IgD-negative memory B cell (primary cell): ENCODE results near the gene SHKBP1. TPM values are rescaled to one million over a fixed set of nuclear protein-coding genes. Genes with fewer than 3 reads are reported as not detected.
A peak's percentile ranks its signal among the peaks of the same experiment; 100 is the strongest.

Experiments
- H3K27ac Mint-ChIP-seq, 3 donors: one replicate each; pipeline ENCODE4 v1.8.0; 2020 to 2022; ENCODE audit warnings: mild to moderate bottlenecking in 3 of 3, mixed read lengths in 3 of 3, moderate library complexity in 1 of 3
- H3K27me3 Mint-ChIP-seq: one replicate; pipeline ENCODE4 v1.8.0; 2021; ENCODE audit warnings: mixed read lengths
- H3K36me3 Mint-ChIP-seq: one replicate; pipeline ENCODE4 v1.8.0; 2020; ENCODE audit warnings: mild to moderate bottlenecking, mixed read lengths
- H3K4me1 Mint-ChIP-seq, 3 donors: one replicate each; pipeline ENCODE4 v1.8.0; 2020 to 2022; ENCODE audit warnings: mixed read lengths in 3 of 3, mild to moderate bottlenecking in 1 of 3
- H3K4me3 Mint-ChIP-seq, 4 donors: one replicate each; pipeline ENCODE4 v1.8.0; 2020 to 2022; ENCODE audit warnings: mild to moderate bottlenecking in 4 of 4, mixed read lengths in 4 of 4, moderate library complexity in 3 of 4
- H3K9me3 Mint-ChIP-seq, 3 donors: one replicate each; pipeline ENCODE4 v1.8.0; 2020 to 2021; ENCODE audit warnings: mixed read lengths in 3 of 3, mild to moderate bottlenecking in 1 of 3
- polyA plus RNA-seq: library from polyadenylated mRNA; unstranded; fragments of 300-500 nt; fragmentation: Illumina TruSeq; gene quantifications from one replicate; pipeline ENCODE4 v1.2.3, GENCODE V29; 2021

Gene SHKBP1
- polyA plus RNA-seq, 1 donor from 2014 or later: 210 TPM

DNA sequence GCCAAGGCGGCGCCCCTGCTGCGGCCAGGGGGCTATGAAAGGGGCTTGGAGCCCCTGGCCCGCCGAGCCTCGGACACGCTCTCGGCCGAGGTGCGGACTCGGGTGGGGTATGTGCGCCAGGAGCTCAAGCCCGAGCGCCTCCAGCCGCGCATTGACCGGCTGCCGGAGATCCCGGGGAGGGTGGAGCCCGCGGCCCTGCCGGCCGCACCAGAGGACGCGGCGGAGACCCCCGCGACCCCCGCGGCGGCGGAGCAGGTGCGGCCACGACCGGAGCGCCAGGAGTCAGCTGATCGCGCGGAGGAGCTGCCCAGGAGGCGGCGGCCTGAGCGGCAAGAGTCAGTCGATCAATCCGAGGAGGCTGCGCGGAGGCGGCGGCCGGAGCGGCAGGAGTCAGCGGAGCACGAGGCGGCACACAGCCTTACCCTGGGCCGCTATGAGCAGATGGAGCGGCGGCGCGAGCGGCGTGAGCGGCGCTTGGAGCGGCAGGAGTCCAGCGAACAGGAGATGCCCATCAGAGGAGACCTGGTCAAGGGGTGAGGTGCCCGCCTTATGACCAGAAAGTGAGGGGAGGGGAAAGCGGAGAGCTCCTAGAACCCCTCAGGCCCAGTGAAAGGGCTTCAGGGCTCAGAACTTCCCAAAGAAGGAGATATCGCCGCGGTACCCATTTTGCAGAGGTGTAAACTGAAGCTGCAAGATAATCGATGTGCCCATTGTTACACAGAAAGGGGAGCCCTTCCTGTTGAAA is 8.8 kb upstream of the SHKBP1 start:
- H3K9me3 Mint-ChIP-seq: peaks cover 0 to 4% (median 2%) of the 10 kb centered on the region in 3 donors
- H3K27me3 Mint-ChIP-seq: peaks cover 31% of the 10 kb centered on the region
- H3K36me3 Mint-ChIP-seq: no peaks in the 10 kb centered on the region
- no peak overlapping the region for H3K27ac Mint-ChIP-seq
- peak overlapping the region in 2 of 4 donors; percentile 55 to 60 for H3K4me3 Mint-ChIP-seq
- H3K4me1 Mint-ChIP-seq: peaks cover 4 to 9% (median 7%) of the 10 kb centered on the region in 3 donors

DNA sequence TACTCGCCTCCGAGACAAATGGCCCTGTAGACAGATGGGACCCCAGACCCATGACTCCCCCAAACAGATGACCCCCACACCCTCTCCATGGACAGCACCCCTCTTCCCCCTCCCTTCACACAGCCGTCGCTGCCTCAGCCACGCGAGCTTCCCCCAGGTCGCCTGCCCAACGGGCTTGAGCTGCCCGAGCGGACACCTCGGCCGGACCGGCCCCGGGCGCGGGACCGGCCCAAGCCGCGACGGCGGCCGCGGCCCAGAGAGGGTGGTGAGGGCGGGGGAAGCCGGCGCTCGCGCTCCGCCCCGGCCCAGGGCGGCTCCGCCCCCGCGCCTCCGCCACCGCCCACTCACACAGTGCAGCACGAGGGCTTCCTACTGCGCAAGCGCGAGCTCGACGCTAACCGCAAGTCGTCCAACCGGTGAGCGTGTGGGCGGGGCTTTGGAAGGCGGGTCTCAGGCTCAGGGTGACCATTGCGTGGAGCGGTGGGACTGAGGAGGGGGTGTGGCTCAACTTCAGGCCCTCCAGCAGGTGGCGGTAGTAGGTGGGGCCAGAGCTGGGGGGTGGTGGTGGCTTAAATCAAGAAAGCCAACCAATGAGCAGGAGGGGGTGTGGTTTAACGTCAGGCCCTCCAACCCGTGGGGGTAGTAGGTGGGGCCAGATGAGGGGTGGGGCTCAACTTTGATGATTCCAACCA is 6.2 kb upstream of the SHKBP1 start:
- peak overlapping the region; percentile 46 to 93 (median 81) for H3K4me3 Mint-ChIP-seq
- peaks cover 4 to 9% (median 7%) of the 10 kb centered on the region in 3 donors for H3K4me1 Mint-ChIP-seq
- no peaks in the 10 kb centered on the region for H3K36me3 Mint-ChIP-seq
- peak overlapping the region; percentile 40 to 94 (median 68) for H3K27ac Mint-ChIP-seq
- H3K9me3 Mint-ChIP-seq: peaks cover 0 to 4% (median 2%) of the 10 kb centered on the region in 3 donors
- H3K27me3 Mint-ChIP-seq: peaks cover 21% of the 10 kb centered on the region

DNA sequence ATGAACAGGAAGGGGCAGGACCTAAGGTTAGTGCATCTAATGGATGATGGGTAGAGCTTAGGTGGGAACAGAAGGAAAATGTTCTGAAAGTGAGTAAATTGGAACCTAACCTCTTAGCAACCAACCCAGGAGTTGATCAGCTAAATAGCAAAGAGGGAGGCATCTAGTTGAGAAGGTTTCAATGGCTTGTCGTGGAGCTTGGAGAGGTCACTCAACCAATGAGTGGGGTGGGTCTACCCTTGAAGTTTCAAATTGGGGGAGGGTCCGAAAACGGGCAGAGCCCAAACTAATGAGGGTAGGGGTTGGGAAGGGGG is 5.7 kb upstream of the SHKBP1 start:
- Mint-ChIP-seq H3K27ac (peak overlapping the region; percentile 40 to 94 (median 68)), H3K27me3 (peaks cover 18% of the 10 kb centered on the region), H3K4me1 (peaks cover 4 to 10% (median 8%) of the 10 kb centered on the region in 3 donors), H3K36me3 (no peaks in the 10 kb centered on the region), H3K9me3 (peaks cover 0 to 4% (median 2%) of the 10 kb centered on the region in 3 donors), H3K4me3 (peak overlapping the region; percentile 37 to 81 (median 72))

DNA sequence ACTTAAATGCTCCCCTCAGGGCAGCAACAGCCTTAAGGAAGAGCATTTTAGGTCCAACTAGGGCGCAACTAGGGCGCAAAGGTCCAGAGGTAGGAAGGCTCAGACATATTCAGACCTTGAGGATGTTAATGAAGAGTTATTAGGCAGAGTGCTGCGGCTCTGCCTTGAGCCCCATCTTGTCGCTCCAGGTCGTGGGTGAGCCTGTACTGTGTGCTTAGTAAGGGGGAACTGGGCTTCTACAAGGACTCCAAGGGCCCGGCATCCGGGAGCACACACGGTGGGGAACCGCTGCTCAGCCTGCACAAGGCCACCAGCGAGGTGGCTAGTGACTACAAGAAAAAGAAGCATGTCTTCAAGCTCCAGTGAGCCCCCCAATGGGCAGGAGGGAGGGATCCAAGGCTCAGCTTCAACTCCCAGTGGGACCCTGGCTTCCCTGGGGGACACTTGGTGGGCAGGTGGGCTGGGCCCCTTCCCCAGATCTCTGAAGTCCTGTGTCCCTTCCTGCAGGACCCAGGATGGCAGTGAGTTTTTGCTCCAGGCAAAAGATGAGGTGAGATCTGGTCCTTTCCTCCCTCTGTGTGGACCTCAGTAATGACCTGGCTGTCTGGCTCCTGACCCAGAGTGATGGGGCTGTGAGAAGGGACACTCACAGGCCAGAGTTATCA is 4.7 kb upstream of the SHKBP1 start:
- H3K9me3 Mint-ChIP-seq: peaks cover 0 to 4% (median 2%) of the 10 kb centered on the region in 3 donors
- peak overlapping the region in 2 of 3 donors; percentile 16 to 91 for H3K27ac Mint-ChIP-seq
- H3K36me3 Mint-ChIP-seq: no peaks in the 10 kb centered on the region
- peaks cover 9 to 13% (median 11%) of the 10 kb centered on the region in 3 donors for H3K4me1 Mint-ChIP-seq
- peaks cover 14% of the 10 kb centered on the region for H3K27me3 Mint-ChIP-seq
- H3K4me3 Mint-ChIP-seq: no peak overlapping the region

DNA sequence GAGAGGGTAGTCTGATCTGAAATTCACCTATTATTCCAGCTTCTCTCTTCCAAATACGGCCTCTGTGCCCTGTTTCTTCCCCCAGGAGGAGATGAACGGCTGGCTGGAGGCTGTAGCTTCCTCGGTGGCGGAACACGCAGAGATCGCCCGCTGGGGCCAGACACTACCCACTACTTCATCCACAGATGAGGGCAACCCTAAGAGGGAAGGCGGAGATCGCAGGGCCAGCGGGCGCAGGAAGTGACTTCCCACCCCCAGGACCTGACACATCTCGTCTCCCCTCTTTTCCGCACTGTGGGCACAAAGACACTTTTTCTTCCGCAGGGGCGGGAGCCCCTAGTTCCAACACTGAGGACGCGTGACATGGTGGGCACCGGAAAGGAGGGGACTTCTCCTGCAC is 1.3 kb upstream of the SHKBP1 start:
- peaks cover 0 to 4% (median 2%) of the 10 kb centered on the region in 3 donors for H3K9me3 Mint-ChIP-seq
- H3K27me3 Mint-ChIP-seq: no peaks in the 10 kb centered on the region
- H3K36me3 Mint-ChIP-seq: no peaks in the 10 kb centered on the region
- H3K4me1 Mint-ChIP-seq: peaks cover 10 to 26% (median 18%) of the 10 kb centered on the region in 3 donors
- no peak overlapping the region for H3K27ac Mint-ChIP-seq
- H3K4me3 Mint-ChIP-seq: peak overlapping the region; percentile 64 to 79 (median 78)

DNA sequence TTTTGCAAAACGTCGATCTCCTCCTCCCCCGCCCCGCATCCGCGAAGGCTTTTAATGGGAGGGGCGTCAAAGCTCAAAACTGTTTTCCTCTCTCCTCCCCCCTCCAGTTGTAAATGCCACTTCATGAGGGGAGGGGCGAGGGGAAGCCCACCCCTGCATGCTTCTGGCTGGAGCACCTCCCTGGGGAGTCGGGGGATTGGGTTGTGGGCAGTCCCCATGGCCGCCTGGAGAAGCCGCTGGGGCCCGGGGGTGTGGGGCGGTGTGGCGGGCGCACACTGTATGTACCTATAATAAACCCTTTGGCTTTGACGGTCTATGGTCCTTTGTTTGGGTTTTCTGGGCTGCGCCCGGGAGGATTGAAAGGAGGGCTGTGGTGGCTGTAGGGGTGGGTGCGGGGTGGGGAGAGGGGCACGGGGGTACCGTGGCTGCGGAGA is 505 bp upstream of the SHKBP1 start:
- H3K36me3 Mint-ChIP-seq: no peaks in the 10 kb centered on the region
- no peaks in the 10 kb centered on the region for H3K27me3 Mint-ChIP-seq
- H3K27ac Mint-ChIP-seq: peak overlapping the region in 1 of 3 donors; percentile 92
- peaks cover 14 to 25% (median 15%) of the 10 kb centered on the region in 3 donors for H3K4me1 Mint-ChIP-seq
- peak overlapping the region; percentile 88 to 100 (median 97) for H3K4me3 Mint-ChIP-seq
- no peaks in the 10 kb centered on the region for H3K9me3 Mint-ChIP-seq

DNA sequence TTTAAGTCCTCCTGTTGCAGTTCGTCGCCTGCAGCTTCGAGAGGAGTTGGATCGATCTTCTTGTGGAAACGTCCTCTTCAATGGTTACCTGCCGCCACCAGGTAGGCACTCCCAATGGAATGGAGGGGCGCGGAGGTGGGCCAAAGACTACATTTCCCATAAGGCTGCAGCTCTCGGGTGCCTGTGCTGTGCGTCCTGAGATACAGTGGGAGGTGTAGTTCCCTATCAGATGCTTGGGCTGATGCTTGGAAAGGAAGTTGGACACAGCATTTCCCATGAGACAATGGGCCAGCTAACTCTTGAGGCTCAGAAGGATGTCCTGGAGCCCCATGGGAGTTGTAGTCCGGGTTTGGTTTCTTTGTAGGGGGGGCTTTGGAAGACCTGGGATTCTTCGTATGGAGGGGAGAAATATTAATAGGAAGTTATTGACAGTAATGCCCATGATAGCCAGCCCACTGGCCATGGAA is 1.8 kb downstream of the SHKBP1 start:
- H3K9me3 Mint-ChIP-seq: no peaks in the 10 kb centered on the region
- peaks cover 14 to 30% (median 15%) of the 10 kb centered on the region in 3 donors for H3K4me1 Mint-ChIP-seq
- H3K4me3 Mint-ChIP-seq: peak overlapping the region; percentile 16 to 100 (median 97)
- peaks cover 4% of the 10 kb centered on the region for H3K36me3 Mint-ChIP-seq
- H3K27me3 Mint-ChIP-seq: no peaks in the 10 kb centered on the region
- H3K27ac Mint-ChIP-seq: peak overlapping the region in 2 of 3 donors; percentile 24 to 25

DNA sequence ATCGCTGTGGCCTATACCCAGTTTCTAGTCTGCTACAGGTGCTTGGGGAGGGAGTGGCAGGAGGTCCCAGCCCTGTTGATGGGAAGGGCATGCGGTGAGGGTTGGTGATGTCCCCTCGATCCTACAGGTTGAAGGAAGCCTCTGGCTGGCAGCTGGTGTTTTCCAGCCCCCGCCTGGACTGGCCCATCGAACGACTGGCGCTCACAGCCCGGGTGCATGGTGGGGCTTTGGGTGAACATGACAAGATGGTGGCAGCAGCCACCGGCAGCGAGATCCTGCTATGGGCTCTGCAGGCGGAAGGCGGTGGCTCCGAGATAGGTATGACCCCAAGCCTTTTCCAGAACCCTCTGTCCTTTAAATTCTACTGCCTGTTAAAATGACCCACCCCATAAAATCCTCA is 3.9 kb downstream of the SHKBP1 start:
- Mint-ChIP-seq H3K27me3 (no peaks in the 10 kb centered on the region), H3K4me3 (peak overlapping the region in 2 of 4 donors; percentile 17 to 38), H3K4me1 (peaks cover 14 to 40% (median 24%) of the 10 kb centered on the region in 3 donors), H3K36me3 (peaks cover 4% of the 10 kb centered on the region), H3K9me3 (no peaks in the 10 kb centered on the region), H3K27ac (no peak overlapping the region)

DNA sequence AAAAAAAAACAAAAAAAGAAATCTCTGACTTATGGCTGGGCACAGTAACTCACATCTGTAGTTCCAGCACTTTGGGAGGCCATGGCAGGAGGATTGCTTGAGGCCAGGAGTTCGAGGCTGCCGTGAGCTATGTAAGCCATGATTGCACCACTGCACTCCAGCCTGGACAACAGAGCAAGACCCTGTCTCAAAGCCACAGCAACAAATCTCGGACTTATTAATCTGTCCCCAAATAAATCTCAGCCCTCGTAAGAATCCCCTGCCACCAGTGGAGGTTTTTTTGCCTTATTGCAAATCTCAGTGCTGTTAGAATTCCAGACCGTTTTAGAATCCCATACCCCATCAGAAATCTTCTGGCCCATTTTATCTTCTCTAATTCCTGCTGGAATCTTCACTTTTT is 4.9 kb downstream of the SHKBP1 start:
- Mint-ChIP-seq H3K4me3 (no peak overlapping the region), H3K36me3 (peaks cover 4% of the 10 kb centered on the region), H3K4me1 (peaks cover 12 to 36% (median 27%) of the 10 kb centered on the region in 3 donors), H3K27me3 (no peaks in the 10 kb centered on the region), H3K9me3 (no peaks in the 10 kb centered on the region), H3K27ac (no peak overlapping the region)

DNA sequence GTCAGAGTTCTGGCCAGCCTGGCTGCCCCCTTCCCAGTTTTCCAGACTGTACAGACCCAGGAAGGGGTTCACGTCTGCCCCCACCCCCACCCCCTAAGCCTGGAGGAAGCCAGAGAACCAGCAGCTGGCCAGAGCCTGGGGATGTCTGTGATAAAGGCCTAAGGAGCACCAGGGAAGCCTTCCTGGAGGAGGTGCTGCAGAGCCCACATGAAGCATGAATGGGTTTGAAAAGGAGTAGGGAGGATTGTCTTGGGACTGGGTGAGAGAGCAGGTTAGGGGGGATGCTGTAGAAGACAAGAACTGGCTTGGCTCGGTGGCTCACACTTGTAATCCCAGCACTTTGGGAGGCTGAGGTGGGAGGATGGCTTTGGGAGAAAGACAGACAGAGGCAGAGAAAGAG is 5.8 kb downstream of the SHKBP1 start:
- Mint-ChIP-seq H3K27me3 (no peaks in the 10 kb centered on the region), H3K4me3 (peak overlapping the region in 1 of 4 donors; percentile 50), H3K4me1 (peaks cover 9 to 32% (median 26%) of the 10 kb centered on the region in 3 donors), H3K9me3 (no peaks in the 10 kb centered on the region), H3K27ac (peak overlapping the region in 2 of 3 donors; percentile 54 to 71), H3K36me3 (peaks cover 7% of the 10 kb centered on the region)

DNA sequence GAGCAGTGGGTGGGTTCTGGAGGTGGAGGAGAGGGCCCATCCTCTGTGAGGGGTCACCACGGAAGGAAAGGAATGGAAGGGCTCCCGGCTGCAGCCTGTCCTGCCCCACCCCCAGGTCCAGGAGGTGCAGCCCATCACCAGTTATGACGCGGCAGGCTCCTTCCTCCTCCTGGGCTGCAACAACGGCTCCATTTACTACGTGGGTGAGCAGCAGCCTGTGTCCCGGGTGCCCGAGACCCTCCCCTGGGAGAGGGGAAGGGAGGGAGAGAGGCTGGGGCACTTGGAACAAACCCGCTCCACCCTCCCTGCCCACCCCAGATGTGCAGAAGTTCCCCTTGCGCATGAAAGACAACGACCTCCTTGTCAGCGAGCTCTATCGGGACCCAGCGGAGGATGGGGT is 6.6 kb downstream of the SHKBP1 start:
- no peak overlapping the region for H3K27ac Mint-ChIP-seq
- no peaks in the 10 kb centered on the region for H3K9me3 Mint-ChIP-seq
- H3K4me3 Mint-ChIP-seq: no peak overlapping the region
- H3K36me3 Mint-ChIP-seq: peaks cover 12% of the 10 kb centered on the region
- H3K27me3 Mint-ChIP-seq: no peaks in the 10 kb centered on the region
- H3K4me1 Mint-ChIP-seq: peaks cover 9 to 23% (median 21%) of the 10 kb centered on the region in 3 donors

DNA sequence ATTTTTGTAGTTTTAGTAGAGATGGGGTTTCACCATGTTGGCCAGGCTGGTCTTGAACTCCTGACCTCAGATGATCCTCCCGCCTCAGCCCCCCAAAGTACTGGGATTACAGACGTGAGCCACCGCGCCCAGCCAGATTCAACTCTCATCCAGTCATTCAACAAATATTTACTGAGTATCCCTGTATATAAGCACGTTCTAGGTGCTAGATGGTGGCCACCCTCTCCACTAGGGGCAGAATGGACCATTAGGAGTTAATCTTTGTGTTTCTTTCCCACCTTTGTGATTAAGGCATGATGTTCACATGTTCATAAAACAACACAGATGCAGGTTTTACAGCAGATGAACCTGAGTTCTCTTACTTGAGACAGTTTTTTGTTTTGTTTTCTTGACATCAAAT is 7.3 kb downstream of the SHKBP1 start:
- H3K9me3 Mint-ChIP-seq: no peaks in the 10 kb centered on the region
- H3K27me3 Mint-ChIP-seq: no peaks in the 10 kb centered on the region
- H3K27ac Mint-ChIP-seq: peak overlapping the region in 1 of 3 donors; percentile 82
- H3K36me3 Mint-ChIP-seq: peaks cover 12% of the 10 kb centered on the region
- H3K4me3 Mint-ChIP-seq: peak overlapping the region in 2 of 4 donors; percentile 16 to 43
- peaks cover 9 to 19% (median 17%) of the 10 kb centered on the region in 3 donors for H3K4me1 Mint-ChIP-seq

DNA sequence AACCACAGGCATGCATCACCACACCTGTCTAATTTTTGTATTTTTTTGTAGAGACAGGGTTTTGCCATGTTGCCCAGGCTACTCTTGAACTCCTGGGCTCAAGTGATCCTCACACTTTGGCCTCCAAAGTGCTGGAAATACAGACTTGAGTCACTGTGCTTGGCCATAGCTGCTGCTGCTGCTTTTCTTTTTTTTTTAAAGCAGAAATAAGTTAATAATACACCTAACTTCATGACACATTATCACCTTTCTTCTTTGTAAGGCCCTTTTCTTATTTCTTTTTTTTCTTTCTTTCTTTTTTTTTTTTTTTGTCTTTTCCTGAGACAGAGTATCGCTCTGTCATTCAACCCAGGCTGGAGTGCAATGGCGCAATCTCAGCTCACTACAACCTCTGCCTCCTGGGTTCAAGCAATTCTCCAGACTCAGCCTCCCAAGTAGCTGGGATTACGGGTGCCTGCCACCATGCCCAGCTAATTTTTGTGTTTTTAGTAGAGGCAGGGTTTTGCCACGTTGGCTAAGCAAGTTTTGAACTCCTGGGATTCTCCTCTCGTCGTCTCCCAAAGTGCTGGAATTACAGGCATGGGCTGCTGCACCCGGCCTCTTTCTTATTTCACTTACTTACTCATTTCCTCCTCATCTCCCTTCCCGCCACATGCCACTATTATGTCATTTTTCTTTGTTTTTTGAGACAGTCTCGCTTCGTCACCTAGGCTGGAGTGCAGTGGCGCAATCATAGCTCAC is 8.7 kb downstream of the SHKBP1 start:
- Mint-ChIP-seq H3K36me3 (peaks cover 12% of the 10 kb centered on the region), H3K27ac (peak overlapping the region in 1 of 3 donors; percentile 81), H3K4me3 (no peak overlapping the region), H3K4me1 (peaks cover 4 to 17% (median 14%) of the 10 kb centered on the region in 3 donors), H3K9me3 (no peaks in the 10 kb centered on the region), H3K27me3 (no peaks in the 10 kb centered on the region)

DNA sequence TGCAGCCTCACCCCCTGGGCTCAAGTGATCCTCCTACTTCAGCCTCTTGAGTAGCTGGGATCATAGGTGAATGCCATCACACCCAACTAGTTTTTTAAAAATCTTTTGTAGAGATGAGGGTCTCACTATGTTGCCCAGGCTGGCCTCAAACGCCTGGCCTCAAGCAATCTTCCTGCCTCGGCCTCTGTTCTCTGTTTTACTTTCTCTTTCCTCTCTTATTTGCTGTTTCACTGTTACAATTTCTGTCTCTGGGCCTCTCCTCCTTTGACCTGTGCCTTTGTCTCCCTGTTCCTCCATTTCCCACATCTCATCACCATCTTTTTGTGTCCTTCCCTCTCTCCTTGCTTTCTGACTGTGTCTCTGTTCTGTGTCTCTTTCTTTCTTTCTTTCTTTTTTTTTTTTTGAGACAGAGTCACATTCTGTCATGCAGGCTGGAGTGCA is 9.3 kb downstream of the SHKBP1 start:
- Mint-ChIP-seq H3K27me3 (no peaks in the 10 kb centered on the region), H3K9me3 (no peaks in the 10 kb centered on the region), H3K27ac (peak overlapping the region in 1 of 3 donors; percentile 81), H3K4me1 (peaks cover 2 to 15% (median 14%) of the 10 kb centered on the region in 3 donors), H3K36me3 (peaks cover 12% of the 10 kb centered on the region), H3K4me3 (peak overlapping the region in 1 of 4 donors; percentile 15)
